ENCODE data around the gene TRABD2B.

DNA sequence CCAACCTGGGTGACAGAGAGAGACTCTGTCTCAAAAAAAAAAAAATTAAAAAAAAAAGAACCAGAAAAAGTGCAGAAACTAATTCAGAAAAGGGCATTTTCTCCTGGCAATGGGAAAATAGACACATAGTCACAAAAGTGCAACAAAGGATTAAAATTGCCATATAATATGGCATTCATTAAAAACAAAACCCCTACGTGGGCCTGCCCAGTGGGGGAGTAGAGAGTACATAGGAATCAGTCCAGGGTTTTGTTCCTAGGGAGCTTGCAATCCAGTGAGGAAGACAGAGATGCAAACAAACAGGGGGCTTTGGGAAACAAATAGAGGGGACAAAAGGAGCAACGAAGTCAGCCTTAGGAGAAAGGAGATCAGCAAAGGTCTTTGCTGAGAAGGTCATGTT lies 4.5 kb upstream of the TRABD2B start:
- TF ChIP-seq, protein P1, sequence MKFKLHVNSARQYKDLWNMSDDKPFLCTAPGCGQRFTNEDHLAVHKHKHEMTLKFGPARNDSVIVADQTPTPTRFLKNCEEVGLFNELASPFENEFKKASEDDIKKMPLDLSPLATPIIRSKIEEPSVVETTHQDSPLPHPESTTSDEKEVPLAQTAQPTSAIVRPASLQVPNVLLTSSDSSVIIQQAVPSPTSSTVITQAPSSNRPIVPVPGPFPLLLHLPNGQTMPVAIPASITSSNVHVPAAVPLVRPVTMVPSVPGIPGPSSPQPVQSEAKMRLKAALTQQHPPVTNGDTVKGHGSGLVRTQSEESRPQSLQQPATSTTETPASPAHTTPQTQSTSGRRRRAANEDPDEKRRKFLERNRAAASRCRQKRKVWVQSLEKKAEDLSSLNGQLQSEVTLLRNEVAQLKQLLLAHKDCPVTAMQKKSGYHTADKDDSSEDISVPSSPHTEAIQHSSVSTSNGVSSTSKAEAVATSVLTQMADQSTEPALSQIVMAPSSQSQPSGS (CRISPR knock-in tag; IDR thresholded peaks at IDR 0.05; ENCODE audit: borderline replicate concordance, low read depth) = no peak
- TF ChIP-seq, protein P2, sequence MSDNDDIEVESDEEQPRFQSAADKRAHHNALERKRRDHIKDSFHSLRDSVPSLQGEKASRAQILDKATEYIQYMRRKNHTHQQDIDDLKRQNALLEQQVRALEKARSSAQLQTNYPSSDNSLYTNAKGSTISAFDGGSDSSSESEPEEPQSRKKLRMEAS (CRISPR knock-in tag; IDR thresholded peaks at IDR 0.05) = no peak
- TF ChIP-seq, protein P3, sequence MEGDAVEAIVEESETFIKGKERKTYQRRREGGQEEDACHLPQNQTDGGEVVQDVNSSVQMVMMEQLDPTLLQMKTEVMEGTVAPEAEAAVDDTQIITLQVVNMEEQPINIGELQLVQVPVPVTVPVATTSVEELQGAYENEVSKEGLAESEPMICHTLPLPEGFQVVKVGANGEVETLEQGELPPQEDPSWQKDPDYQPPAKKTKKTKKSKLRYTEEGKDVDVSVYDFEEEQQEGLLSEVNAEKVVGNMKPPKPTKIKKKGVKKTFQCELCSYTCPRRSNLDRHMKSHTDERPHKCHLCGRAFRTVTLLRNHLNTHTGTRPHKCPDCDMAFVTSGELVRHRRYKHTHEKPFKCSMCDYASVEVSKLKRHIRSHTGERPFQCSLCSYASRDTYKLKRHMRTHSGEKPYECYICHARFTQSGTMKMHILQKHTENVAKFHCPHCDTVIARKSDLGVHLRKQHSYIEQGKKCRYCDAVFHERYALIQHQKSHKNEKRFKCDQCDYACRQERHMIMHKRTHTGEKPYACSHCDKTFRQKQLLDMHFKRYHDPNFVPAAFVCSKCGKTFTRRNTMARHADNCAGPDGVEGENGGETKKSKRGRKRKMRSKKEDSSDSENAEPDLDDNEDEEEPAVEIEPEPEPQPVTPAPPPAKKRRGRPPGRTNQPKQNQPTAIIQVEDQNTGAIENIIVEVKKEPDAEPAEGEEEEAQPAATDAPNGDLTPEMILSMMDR (IDR thresholded peaks at IDR 0.05) = no peak
- TF ChIP-seq, protein P4, sequence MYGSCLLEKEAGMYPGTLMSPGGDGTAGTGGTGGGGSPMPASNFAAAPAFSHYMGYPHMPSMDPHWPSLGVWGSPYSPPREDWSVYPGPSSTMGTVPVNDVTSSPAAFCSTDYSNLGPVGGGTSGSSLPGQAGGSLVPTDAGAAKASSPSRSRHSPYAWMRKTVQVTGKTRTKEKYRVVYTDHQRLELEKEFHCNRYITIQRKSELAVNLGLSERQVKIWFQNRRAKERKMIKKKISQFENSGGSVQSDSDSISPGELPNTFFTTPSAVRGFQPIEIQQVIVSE (CRISPR knock-in tag; IDR thresholded peaks at IDR 0.05; ENCODE audit: borderline replicate concordance) = no peak
- TF ChIP-seq TEAD4 (CRISPR knock-in tag; IDR thresholded peaks at IDR 0.05) = no peak
- TF ChIP-seq, protein P5, sequence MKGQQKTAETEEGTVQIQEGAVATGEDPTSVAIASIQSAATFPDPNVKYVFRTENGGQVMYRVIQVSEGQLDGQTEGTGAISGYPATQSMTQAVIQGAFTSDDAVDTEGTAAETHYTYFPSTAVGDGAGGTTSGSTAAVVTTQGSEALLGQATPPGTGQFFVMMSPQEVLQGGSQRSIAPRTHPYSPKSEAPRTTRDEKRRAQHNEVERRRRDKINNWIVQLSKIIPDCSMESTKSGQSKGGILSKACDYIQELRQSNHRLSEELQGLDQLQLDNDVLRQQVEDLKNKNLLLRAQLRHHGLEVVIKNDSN (CRISPR knock-in tag; IDR thresholded peaks at IDR 0.05) = no peak
- TF ChIP-seq, protein P6, sequence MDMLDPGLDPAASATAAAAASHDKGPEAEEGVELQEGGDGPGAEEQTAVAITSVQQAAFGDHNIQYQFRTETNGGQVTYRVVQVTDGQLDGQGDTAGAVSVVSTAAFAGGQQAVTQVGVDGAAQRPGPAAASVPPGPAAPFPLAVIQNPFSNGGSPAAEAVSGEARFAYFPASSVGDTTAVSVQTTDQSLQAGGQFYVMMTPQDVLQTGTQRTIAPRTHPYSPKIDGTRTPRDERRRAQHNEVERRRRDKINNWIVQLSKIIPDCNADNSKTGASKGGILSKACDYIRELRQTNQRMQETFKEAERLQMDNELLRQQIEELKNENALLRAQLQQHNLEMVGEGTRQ (CRISPR knock-in tag; IDR thresholded peaks at IDR 0.05) = no peak
- TF ChIP-seq ESRRA (CRISPR knock-in tag; IDR thresholded peaks at IDR 0.05; ENCODE audit: borderline replicate concordance) = no peak
- no peak for TF ChIP-seq ZNF263 (CRISPR knock-in tag; IDR thresholded peaks at IDR 0.05; ENCODE audit: low read depth)

Measured in WTC11 (cell line).